HuH-7 (cell line): ENCODE results near the gene LPIN1.
"Not testable (repeated sequence)": the region's sequence is repeated elsewhere in the genome, so short reads cannot be mapped to it uniquely, and the experiment has no call there.

Experiments
- DNase-seq: peaks from one replicate; pipeline ENCODE4 v3.0.0; 2011; ENCODE audit warnings: low spot score

Gene LPIN1

GRCh38 chr2:11716689-11717321 is 29.6 kb upstream of the LPIN1 start:
- DNase-seq = peak; percentile 44

GRCh38 chr2:11717623-11718022 is 28.8 kb upstream of the LPIN1 start:
- DNase-seq = no peak

GRCh38 chr2:11718606-11719005 is 27.8 kb upstream of the LPIN1 start:
- no peak for DNase-seq

GRCh38 chr2:11719230-11719977 is 27.0 kb upstream of the LPIN1 start:
- no peak for DNase-seq

- no peak for DNase-seq
Observed at GRCh38 chr2:11720752-11721151, 25.7 kb upstream of the LPIN1 start.

- no peak for DNase-seq
Observed at GRCh38 chr2:11722292-11723060, 24.0 kb upstream of the LPIN1 start.

- DNase-seq = no peak
Observed at GRCh38 chr2:11723061-11723371, 23.4 kb upstream of the LPIN1 start.

- no peak for DNase-seq
Observed at GRCh38 chr2:11724151-11724550, 22.3 kb upstream of the LPIN1 start.

GRCh38 chr2:11726384-11726783 is 20.0 kb upstream of the LPIN1 start:
- no peak for DNase-seq

- DNase-seq = no peak
Observed at GRCh38 chr2:11729362-11730212, 16.8 kb upstream of the LPIN1 start.

GRCh38 chr2:11731214-11731984 is 15.0 kb upstream of the LPIN1 start:
- DNase-seq = not testable (repeated sequence)

GRCh38 chr2:11732587-11732986 is 13.8 kb upstream of the LPIN1 start:
- no peak for DNase-seq

GRCh38 chr2:11737852-11738251 is 8.6 kb upstream of the LPIN1 start:
- DNase-seq = not testable (repeated sequence)

- DNase-seq = peak; percentile 60
Observed at GRCh38 chr2:11738589-11739436, 7.6 kb upstream of the LPIN1 start.

- DNase-seq = no peak
Observed at GRCh38 chr2:11740723-11741122, 5.7 kb upstream of the LPIN1 start.

- no peak for DNase-seq
Observed at GRCh38 chr2:11742317-11742701, 4.1 kb upstream of the LPIN1 start.

GRCh38 chr2:11742702-11743357 is 3.6 kb upstream of the LPIN1 start:
- DNase-seq = no peak

GRCh38 chr2:11743366-11743765 is 3.1 kb upstream of the LPIN1 start:
- DNase-seq = no peak

- DNase-seq = peak; percentile 95
Observed at GRCh38 chr2:11743846-11744553, 2.4 kb upstream of the LPIN1 start.
